HG02763 (cell line): ENCODE measurements around the gene FRK.
A peak's percentile ranks its signal among the peaks of the same experiment; 100 is the strongest.
"Not testable (repeated sequence)": the region's sequence is repeated elsewhere in the genome, so short reads cannot be mapped to it uniquely, and the experiment has no call there.

Source experiments
- ATAC-seq: cut with Tn5 transposase; IDR thresholded peaks from one replicate; pipeline ENCODE4 v1.9.1; 2021; ENCODE audit warnings: mild to moderate bottlenecking, moderate library complexity; ENCODE audit not compliant: unreplicated experiment

Gene FRK

DNA sequence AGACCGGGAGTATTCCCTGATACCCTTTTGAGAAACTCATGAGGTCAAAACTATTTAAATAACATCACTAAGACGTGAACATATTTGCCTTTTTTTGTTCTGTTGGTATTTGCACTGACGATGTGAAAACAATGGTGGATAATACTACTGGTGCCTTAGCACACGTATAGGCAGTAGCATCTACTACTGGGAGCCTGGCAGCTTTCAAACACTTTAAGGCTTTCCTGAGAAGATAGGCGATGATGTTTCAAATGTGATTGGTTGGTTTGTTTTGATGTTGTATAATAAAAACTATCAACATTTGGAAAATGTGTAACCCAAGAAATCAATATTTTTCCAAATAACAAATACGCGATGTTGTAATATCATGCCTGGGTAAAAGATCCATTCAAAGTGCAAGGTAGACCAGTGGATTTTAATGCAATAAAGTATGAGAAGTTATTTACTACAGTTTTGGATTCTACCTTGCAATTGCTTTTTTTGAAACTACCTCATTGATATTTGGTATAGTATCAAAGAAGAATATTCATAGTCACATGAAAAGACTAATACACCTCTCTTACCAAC lies 166.2 kb downstream of the FRK start:
- ATAC-seq = no peak

DNA sequence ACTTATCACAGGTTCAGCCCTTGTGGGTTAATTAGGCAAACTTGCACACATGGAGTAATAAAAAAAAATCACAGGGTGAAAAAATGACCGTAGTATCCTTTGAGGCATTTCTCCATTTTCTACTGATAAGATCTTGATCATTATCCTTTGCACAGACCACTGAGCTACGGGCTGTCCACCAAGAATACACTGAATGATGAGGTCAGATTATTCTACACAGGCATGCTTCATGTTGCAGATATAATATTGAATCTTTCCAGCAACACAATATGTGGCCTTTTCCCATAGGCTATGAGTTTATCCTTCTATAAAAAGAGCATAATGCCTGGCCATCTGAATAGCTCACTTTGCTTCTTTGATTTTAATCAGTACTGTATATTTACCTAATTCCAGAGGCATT lies 168.9 kb downstream of the FRK start:
- ATAC-seq = no peak

DNA sequence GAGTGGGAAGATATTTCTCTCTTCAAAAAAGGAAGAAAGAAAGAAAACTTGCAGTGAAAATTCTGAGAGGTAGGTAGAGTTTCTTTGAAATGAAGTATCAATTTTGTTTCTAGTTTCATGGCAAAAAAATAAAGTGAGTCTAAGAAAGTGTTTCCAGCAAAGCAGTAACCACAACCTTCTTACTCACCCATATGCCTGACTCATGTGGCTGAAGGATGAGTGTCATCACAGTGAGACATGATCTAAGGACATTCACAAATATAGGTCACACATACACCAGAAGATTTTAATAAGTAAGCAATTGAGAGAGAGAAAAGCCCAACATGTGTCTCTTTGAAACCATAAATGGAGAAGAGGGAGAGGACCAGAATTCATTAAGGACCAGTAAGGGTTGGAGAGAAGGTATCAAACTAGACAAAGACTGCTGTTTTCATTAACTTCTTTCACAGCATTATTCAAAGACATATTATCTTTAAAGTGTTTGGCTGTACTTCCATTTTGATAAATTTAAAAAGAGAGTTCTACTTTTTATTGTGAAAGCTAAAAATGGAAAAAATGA lies 169.5 kb downstream of the FRK start:
- peak; percentile 97 for ATAC-seq

DNA sequence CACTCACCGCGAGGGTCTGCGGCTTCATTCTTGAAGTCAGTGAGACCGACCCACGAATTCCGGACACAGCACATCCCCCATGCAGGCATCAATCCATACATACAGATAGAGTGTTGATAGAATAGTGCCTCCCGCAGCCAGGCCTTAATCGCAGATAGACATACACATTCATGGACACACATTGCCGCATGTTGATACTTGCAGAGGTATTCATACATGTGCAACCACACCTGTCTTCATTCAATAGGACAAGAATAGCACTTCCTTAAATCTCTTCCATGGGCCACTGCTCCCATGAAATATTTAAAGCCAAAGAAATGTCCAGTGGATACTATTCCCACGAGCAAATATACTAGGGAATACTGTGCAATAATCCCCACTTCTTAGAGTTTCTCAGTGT lies 170.5 kb downstream of the FRK start:
- no peak for ATAC-seq

DNA sequence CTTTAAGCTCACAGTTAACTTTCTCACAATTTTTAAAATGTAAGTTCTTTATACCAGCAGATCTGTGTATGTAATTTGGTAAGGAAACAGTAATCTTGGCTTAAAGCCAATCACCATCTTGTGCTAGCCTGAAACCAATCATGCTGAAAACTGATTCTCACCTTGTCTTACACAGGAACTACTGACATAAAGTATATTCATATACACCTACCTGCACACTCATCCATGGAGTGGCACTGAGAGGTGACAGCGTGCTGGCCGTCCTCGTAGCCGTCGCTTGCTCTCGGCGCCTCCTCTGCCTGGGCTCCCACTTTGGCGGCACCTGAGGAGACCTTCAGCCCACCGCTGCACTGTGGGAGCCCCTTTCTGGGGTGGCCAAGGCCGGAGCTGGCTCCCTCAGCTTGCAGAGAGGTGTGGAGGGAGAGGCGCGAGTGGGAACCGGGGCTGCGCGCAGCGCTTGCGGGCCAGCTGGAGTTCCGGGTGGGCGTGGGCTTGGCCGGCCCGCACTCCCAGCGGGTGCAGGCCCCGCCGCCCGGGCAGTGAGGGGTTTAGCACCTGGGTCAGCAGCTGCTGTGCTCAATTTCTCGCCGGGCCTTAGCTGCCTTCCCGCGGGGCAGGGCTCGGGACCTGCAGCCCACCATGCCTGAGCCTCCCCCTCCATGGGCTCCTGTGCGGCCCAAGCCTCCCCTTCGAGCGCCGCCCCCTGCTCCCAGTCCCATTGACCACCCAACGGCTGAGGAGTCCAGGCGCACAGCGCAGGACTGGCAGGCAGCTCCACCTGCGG lies 171.8 kb downstream of the FRK start:
- not testable (repeated sequence) for ATAC-seq

DNA sequence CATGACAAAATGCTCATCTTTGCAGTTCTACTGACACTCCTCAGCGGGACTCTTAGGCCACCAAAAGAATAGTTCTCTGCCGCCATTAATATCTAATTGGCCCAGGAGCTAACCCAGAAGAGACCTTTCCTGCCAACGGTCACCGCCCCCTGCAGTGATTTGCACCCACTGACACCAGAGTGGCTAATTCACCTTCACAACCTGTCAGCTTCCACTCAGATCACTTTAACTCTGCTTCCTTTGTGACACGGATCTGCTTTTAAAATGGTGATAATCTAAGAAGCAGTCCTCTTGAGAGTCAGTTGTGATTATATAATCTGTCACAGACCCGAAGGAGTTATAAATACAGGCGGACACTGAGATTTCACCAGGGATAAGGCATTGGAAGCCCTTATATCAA lies 172.8 kb downstream of the FRK start:
- no peak for ATAC-seq

DNA sequence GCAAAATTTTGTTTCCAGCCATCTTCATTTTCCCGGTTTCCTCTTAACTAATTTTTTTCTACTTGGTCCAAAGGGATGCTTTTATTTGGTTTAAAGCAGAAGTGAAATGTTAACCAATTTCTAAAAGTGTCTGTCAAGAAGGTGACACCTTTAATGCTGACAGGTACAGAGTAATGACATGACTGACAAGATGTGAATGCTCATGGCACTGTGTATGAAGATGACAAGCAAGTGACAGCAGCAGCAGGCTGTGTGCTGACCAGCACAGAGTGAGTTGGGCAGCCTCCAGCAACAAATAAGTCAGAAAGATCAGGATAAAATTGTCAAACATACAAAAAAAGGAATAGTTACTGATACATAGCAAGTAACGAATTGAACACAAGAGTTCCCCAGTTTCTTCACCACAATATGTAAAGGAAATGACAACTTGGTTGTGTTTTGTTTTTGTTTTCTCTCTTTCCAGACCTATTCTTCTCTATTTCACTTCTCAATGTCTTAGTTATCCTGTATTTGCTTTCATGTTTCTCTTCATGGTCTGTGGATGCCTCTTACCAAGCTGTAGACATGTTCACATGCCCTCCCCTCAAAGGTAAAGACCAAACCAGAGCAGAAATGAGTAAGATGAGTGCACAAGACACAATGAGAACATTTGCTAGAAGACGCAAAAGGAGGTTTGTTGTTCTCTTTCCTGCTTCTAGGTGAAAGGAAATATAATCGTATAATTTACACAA lies 174.9 kb downstream of the FRK start:
- peak; percentile 44 for ATAC-seq

DNA sequence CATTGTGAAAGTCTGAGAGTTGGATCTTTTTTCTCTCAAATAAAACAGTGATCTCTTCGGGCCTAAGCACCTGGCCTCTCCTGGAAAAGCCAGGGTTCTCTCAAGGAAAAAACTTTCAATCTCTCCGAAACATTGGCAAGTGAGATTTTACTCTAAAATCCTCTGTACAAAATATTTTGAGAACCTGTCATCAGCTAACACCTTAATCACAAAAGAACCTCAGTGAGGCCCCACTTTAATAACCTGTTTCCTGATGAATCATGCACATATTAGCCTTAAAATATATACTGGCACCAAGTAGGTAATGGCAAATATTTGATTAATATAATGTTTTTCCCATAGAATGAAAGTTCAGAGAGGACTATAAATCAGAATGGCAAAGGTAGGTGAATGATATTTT lies 177.9 kb downstream of the FRK start:
- ATAC-seq = no peak

DNA sequence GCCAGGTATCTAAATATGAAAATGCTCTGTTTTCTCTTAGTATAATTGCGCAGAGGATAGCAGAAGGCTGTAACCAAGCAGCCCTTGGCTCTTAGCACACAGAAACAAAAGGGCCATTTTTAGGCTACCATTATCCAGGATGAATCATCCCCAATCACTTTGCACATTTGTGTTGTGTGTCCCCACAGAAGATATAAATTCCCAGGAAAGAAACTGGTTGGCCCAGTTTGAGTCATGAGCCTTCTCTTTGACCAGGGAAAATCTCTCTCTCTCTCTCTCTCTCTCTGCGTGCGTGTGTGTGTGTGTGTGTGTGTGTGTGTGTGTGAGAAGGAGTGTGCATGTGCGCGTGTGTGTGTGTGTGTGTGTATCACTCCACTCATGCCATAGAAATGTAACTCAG lies 178.5 kb downstream of the FRK start:
- no peak for ATAC-seq
